Astrocyte (in vitro differentiated cells and primary cell): ENCODE measurements around the gene ZNF33A. TPM values are rescaled to one million over a fixed set of nuclear protein-coding genes. Genes with fewer than 3 reads are reported as not detected.

Experiments used
- DNase-seq: peaks from one replicate; pipeline ENCODE4 v3.0.0-alpha.2; 2010; ENCODE audit warnings: low read depth
- FAIRE-seq: peaks from 2 replicates; lab custom pipeline; 2011; peaks lifted over from hg19 to GRCh38; lab: Jason Lieb, UNC
- H2AFZ ChIP-seq: 2 replicates; pipeline ENCODE4 v1.6.0; 2012; ENCODE audit warnings: low read depth, low read length, inconsistent platforms
- H3K27ac ChIP-seq: 2 replicates; pipeline ENCODE4 v1.5.1; 2011; ENCODE audit warnings: low read depth, low read length, inconsistent platforms
- H3K27me3 ChIP-seq: 2 replicates; pipeline ENCODE4 v1.6.0; 2011; ENCODE audit warnings: low read length, inconsistent platforms; ENCODE audit not compliant: insufficient read depth
- H3K36me3 ChIP-seq: 2 replicates; pipeline ENCODE4 v1.5.1; 2011; ENCODE audit warnings: low read length, inconsistent platforms; ENCODE audit not compliant: insufficient read depth
- H3K4me1 ChIP-seq: 2 replicates; pipeline ENCODE4 v1.5.1; 2011; ENCODE audit warnings: low read length, inconsistent platforms; ENCODE audit not compliant: insufficient read depth
- H3K4me2 ChIP-seq: 2 replicates; pipeline ENCODE4 v1.6.0; 2012; ENCODE audit warnings: low read length, inconsistent platforms
- H3K4me3 ChIP-seq: 2 replicates; pipeline ENCODE4 v1.5.1; 2011; ENCODE audit warnings: low read depth, mild to moderate bottlenecking, low read length, inconsistent platforms; ENCODE audit not compliant: insufficient read depth
- H3K79me2 ChIP-seq: 2 replicates; pipeline ENCODE4 v1.6.0; 2012; ENCODE audit warnings: mild to moderate bottlenecking, low read length, inconsistent platforms; ENCODE audit not compliant: insufficient read depth
- H3K9ac ChIP-seq: 2 replicates; pipeline ENCODE4 v1.6.0; 2012; ENCODE audit warnings: mild to moderate bottlenecking, low read length, inconsistent platforms
- H3K9me3 ChIP-seq: 2 replicates; pipeline ENCODE4 v1.5.1; 2012; ENCODE audit warnings: low read depth, mild to moderate bottlenecking, low read length, inconsistent platforms; ENCODE audit not compliant: insufficient read depth
- H4K20me1 ChIP-seq: 2 replicates; pipeline ENCODE4 v1.6.0; 2012; ENCODE audit warnings: low read length, inconsistent platforms; ENCODE audit not compliant: insufficient read depth
- H3K27ac Mint-ChIP-seq: one replicate; pipeline ENCODE4 v1.8.0; 2021; ENCODE audit warnings: mild to moderate bottlenecking, mixed read lengths; ENCODE audit not compliant: unreplicated experiment
- H3K27me3 Mint-ChIP-seq: one replicate; pipeline ENCODE4 v1.8.0; 2021; ENCODE audit warnings: low read depth, mixed read lengths; ENCODE audit not compliant: unreplicated experiment
- H3K36me3 Mint-ChIP-seq: one replicate; pipeline ENCODE4 v1.8.0; 2021; ENCODE audit warnings: low read depth, mixed read lengths; ENCODE audit not compliant: unreplicated experiment
- H3K4me1 Mint-ChIP-seq: one replicate; pipeline ENCODE4 v1.8.0; 2021; ENCODE audit warnings: low read depth, mixed read lengths; ENCODE audit not compliant: unreplicated experiment
- H3K4me3 Mint-ChIP-seq: one replicate; pipeline ENCODE4 v1.8.0; 2021; ENCODE audit warnings: mild to moderate bottlenecking, moderate library complexity, mixed read lengths; ENCODE audit not compliant: unreplicated experiment
- H3K9me3 Mint-ChIP-seq: one replicate; pipeline ENCODE4 v1.8.0; 2021; ENCODE audit warnings: mild to moderate bottlenecking, mixed read lengths; ENCODE audit not compliant: unreplicated experiment
- CTCF ChIP-seq: IDR thresholded peaks from 2 replicates; pipeline ENCODE4 v1.5.1; 2011; ENCODE audit warnings: low read depth, mild to moderate bottlenecking, inconsistent platforms, low read length, moderate library complexity; ENCODE audit not compliant: insufficient read depth
- EZH2 ChIP-seq: IDR thresholded peaks from 2 replicates; pipeline ENCODE4 v1.6.1; 2012; ENCODE audit warnings: mild to moderate bottlenecking, low read length, inconsistent platforms; ENCODE audit not compliant: insufficient read depth
- total RNA-seq: library from RNA; stranded (reverse); gene quantifications from 2 replicates; pipeline ENCODE4 v1.2.1, GENCODE V29; 2021

ZNF33A gene
- total RNA-seq, 1 donor from 2014 or later: 11.6 TPM

- peaks cover 38% of the 10 kb centered on the region for H3K36me3 Mint-ChIP-seq
- Histone ChIP-seq H3K9me3 (peaks cover 23% of the 10 kb centered on the region), H4K20me1 (no peaks in the 10 kb centered on the region), H3K9ac (no peak overlapping the region), H3K79me2 (no peaks in the 10 kb centered on the region), H3K27ac (no peak overlapping the region), H3K4me2 (no peak overlapping the region), H3K4me3 (no peak overlapping the region), H3K27me3 (no peaks in the 10 kb centered on the region), H2AFZ (no peak overlapping the region), H3K36me3 (peaks cover 17% of the 10 kb centered on the region), H3K4me1 (no peaks in the 10 kb centered on the region)
- peaks cover 50% of the 10 kb centered on the region for H3K9me3 Mint-ChIP-seq
- no peak overlapping the region for H3K4me3 Mint-ChIP-seq
- H3K4me1 Mint-ChIP-seq: no peaks in the 10 kb centered on the region
- DNase-seq (no peak), FAIRE-seq (no peak)
- no peak overlapping the region for H3K27ac Mint-ChIP-seq
- no peak for TF ChIP-seq EZH2
- no peak for TF ChIP-seq CTCF
- no peaks in the 10 kb centered on the region for H3K27me3 Mint-ChIP-seq
Measured at GRCh38 chr10:38112159-38112558, 101.7 kb downstream of the ZNF33A start.

Other genes with a start within 250 kb of the ZNF33A start
- gene ZNF248, start 153.1 kb upstream of the ZNF33A start, total RNA-seq: 0.75 and 0.89 TPM in 2 replicates
- gene ZNF25, start 34.0 kb upstream of the ZNF33A start, total RNA-seq: 4.8 and 5.3 TPM in 2 replicates
- gene ZNF37A, start 83.7 kb downstream of the ZNF33A start, total RNA-seq: 10.1 and 10.3 TPM in 2 replicates